HepG2 (cell line): ENCODE data around the gene KDM4D. TPM values are rescaled to one million over a fixed set of nuclear protein-coding genes. Genes with fewer than 3 reads are reported as not detected.

Source experiments
- ATAC-seq: fragments of 200-7000 bp; cut with Tn5 transposase; 3 replicates; pipeline ENCODE4 v1.9.1; 2020; ENCODE audit warnings: mild to moderate bottlenecking, moderate library complexity
- BruUV-seq: library from RNA; stranded (reverse); fragments of 400-500 nt; replicated peaks from 2 replicates; lab custom pipeline; 2021; lab: Mats Ljungman, UMichigan
- CTCF ChIA-PET: fragments of 300-600 bp; formaldehyde crosslinking; extraction: SDS; loops from one replicate; lab custom pipeline; 2021; ENCODE audit warnings: low total read pairs, inconsistent platforms, low intra/inter-chr PET ratio; lab: Yijun Ruan, JAX
- POLR2A ChIA-PET: fragments of 350-600 bp; sonication (Branson Sonifier 250); formaldehyde crosslinking; loops from one replicate; lab custom pipeline; 2020; ENCODE audit warnings: antibody characterized with exemption, inconsistent platforms; lab: Yijun Ruan, JAX
- DNase-seq: peaks from one replicate; pipeline ENCODE4 v3.0.0-alpha.2; 2015; ENCODE audit warnings: low spot score
- FAIRE-seq: peaks from 3 replicates; lab custom pipeline; 2011; peaks lifted over from hg19 to GRCh38; lab: Jason Lieb, UNC
- H2AFZ ChIP-seq: one replicate; pipeline ENCODE4 v1.6.1; 2011; ENCODE audit warnings: low read length, inconsistent platforms
- H3K27ac ChIP-seq: fragments of 300-600 bp; 3 replicates; pipeline ENCODE4 v1.8.0; 2011; ENCODE audit warnings: mixed run types, mild to moderate bottlenecking, mixed read lengths, low read length, inconsistent platforms; ENCODE audit not compliant: insufficient read depth; ENCODE audit errors: extremely low read length
- H3K27me3 ChIP-seq, 2 experiments: fragments of 200-600 bp in 1 of 2; 2 replicates in 1 of 2; 3 replicates in 1 of 2; pipeline versions ENCODE4 v1.6.0 to v1.8.0; 2011; ENCODE audit warnings: low read length in 2 of 2, mild to moderate bottlenecking in 2 of 2, moderate library complexity in 2 of 2, inconsistent platforms in 1 of 2; ENCODE audit not compliant: insufficient read depth in 2 of 2, control insufficient read depth in 1 of 2
- H3K36me3 ChIP-seq, 2 experiments: fragments of 200-600 bp in 1 of 2; replicated peaks in 1 of 2; 2 replicates in 1 of 2; 3 replicates in 1 of 2; pipeline versions ENCODE4 v1.5.1 to v1.8.0; 2011; ENCODE audit warnings: low read length in 2 of 2, inconsistent platforms in 1 of 2; ENCODE audit not compliant: insufficient read depth in 2 of 2, control insufficient read depth in 1 of 2
- H3K4me1 ChIP-seq: 2 replicates; pipeline ENCODE4 v1.5.1; 2012; ENCODE audit warnings: low read length, inconsistent platforms; ENCODE audit not compliant: insufficient read depth
- H3K4me2 ChIP-seq: 2 replicates; pipeline ENCODE4 v1.6.0; 2011; ENCODE audit warnings: low read depth, low read length, inconsistent platforms
- H3K4me3 ChIP-seq, 3 experiments: fragments of 200-600 bp in 1 of 3; sonication (generic), shearing (Covaris generic) in 1 of 3; replicated peaks in 1 of 3; 2 replicates each; pipeline ENCODE4 v1.5.1; 2011 to 2016; ENCODE audit warnings: low read length in 3 of 3, inconsistent platforms in 2 of 3, low read depth in 2 of 3, mild to moderate bottlenecking in 2 of 3, control low read depth in 1 of 3, mixed read lengths in 1 of 3; ENCODE audit not compliant: insufficient read depth in 1 of 3
- H3K79me2 ChIP-seq: one replicate; pipeline ENCODE4 v1.6.1; 2011; ENCODE audit warnings: low read length, inconsistent platforms; ENCODE audit not compliant: insufficient read depth
- H3K9ac ChIP-seq: 2 replicates; pipeline ENCODE4 v1.6.0; 2011; ENCODE audit warnings: mild to moderate bottlenecking, low read depth, low read length, inconsistent platforms; ENCODE audit not compliant: insufficient read depth
- H3K9me3 ChIP-seq: 2 replicates; pipeline ENCODE4 v1.5.1; 2012; ENCODE audit warnings: mild to moderate bottlenecking, low read length
- H4K20me1 ChIP-seq: 2 replicates; pipeline ENCODE4 v1.6.0; 2011; ENCODE audit warnings: inconsistent platforms, mild to moderate bottlenecking, low read length, moderate library complexity; ENCODE audit not compliant: insufficient read depth
- ARID2 ChIP-seq: sonication (generic); formaldehyde crosslinking; IDR thresholded peaks from 2 replicates; pipeline ENCODE4 v1.8.1; 2022; ENCODE audit warnings: mild to moderate bottlenecking, missing genetic modification reagents, borderline replicate concordance
- CCDC6 ChIP-seq: sonication (generic); formaldehyde crosslinking; IDR thresholded peaks from 2 replicates; pipeline ENCODE4 v1.8.1; 2022; ENCODE audit warnings: mild to moderate bottlenecking, missing genetic modification reagents, moderate library complexity
- ZNF674 ChIP-seq: sonication (generic); formaldehyde crosslinking; IDR thresholded peaks from 2 replicates; pipeline ENCODE4 v1.5.0; 2020; ENCODE audit warnings: low read depth, mild to moderate bottlenecking, missing genetic modification reagents
- ZNF788 ChIP-seq: sonication (generic); formaldehyde crosslinking; IDR thresholded peaks from 2 replicates; pipeline ENCODE4 v1.5.0; 2020; ENCODE audit warnings: mild to moderate bottlenecking, missing genetic modification reagents, borderline replicate concordance
- WGBS: methylation state at CpG from one replicate; pipeline ENCODE4 v1.1.6; 2017; ENCODE audit warnings: low lambda C conversion rate; 5-methylcytosine and 5-hydroxymethylcytosine counted together
- in situ Hi-C: cut with HindIII; loops from 2 replicates; pipeline ENCODE4 v1.10.0; 2017; ENCODE audit warnings: low pct_unique_long_range_greater_than_20kb; ENCODE audit not compliant: extremely low pct_ligation_motif_present
- intact Hi-C: fragments of 100-400 bp; cut with micrococcal nuclease; formaldehyde crosslinking; loops from one replicate; pipeline ENCODE4 v1.10.0; 2022; ENCODE audit not compliant: unreplicated experiment
- polyA plus RNA-seq, 8 experiments: library from polyadenylated mRNA; depleted of rRNA in 3 of 8; stranded (reverse) in 7 of 8; unstranded in 1 of 8; fragments of >200 nt; fragmentation: Illumina TruSeq in 4 of 8; extraction: Trizol in 4 of 8; gene quantifications; 2 replicates each; pipeline versions ENCODE4 v1.2.1 to v1.2.3, GENCODE V29; 2011 to 2016; ENCODE audit warnings: low read depth in 4 of 8, missing spikeins in 1 of 8, mixed read lengths in 1 of 8; ENCODE audit not compliant: insufficient read depth in 1 of 8
- total RNA-seq, 5 experiments: library from RNA; depleted of rRNA; stranded (reverse); fragments of >200 nt; fragmentation: Illumina TruSeq; extraction: Trizol; gene quantifications; 2 replicates each; pipeline ENCODE4 v1.2.3, GENCODE V29; 2016; ENCODE audit warnings: low read depth in 1 of 5

Gene KDM4D
- total and polyA plus RNA-seq, 2 of the 13 experiments (the other 11 are each of a cell fraction or from before 2014, with no cell fraction given): 0.96 to 1.3 TPM

- ATAC-seq: no peak; the same call in 2 of the 3 replicates
- DNase-seq: no peak
- Histone ChIP-seq H3K27ac (no peak overlapping the region), H2AFZ (no peak overlapping the region), H3K4me1 (no peaks in the 10 kb centered on the region), H3K36me3 (peaks cover 3 to 28% of the 10 kb centered on the region in 2 experiments; a peak in 3 of 5 replicates), H3K9ac (no peak overlapping the region), H3K79me2 (no peaks in the 10 kb centered on the region), H3K4me2 (no peak overlapping the region), H3K27me3 (no peaks in the 10 kb centered on the region), H3K9me3 (no peaks in the 10 kb centered on the region), H4K20me1 (no peaks in the 10 kb centered on the region), H3K4me3 (no peak overlapping the region)
- POLR2A ChIA-PET: no interaction called here
- no peak for FAIRE-seq
- in situ Hi-C loops: no loop called here
- CTCF ChIA-PET: no interaction called here
- intact Hi-C loops: no loop called here
- TF ChIP-seq CCDC6 (CRISPR knock-in tag): no peak
- no peak for TF ChIP-seq ARID2 (CRISPR knock-in tag)
- TF ChIP-seq ZNF674: no peak
- no TSS peak for BruUV-seq
- WGBS: 88% methylated on average over 2 of the region's 2 CpGs
These were observed 14.3 kb upstream of the KDM4D start for GRCh38 chr11:94959179-94959578.

GRCh38 chr11:94960488-94960887 is 13.0 kb upstream of the KDM4D start:
- Histone ChIP-seq H2AFZ (no peak overlapping the region), H3K27me3 (no peaks in the 10 kb centered on the region), H3K4me3 (no peak overlapping the region), H3K4me1 (no peaks in the 10 kb centered on the region), H3K36me3 (peaks cover 9 to 40% of the 10 kb centered on the region in 2 experiments; a peak in 4 of 5 replicates), H3K27ac (no peak overlapping the region), H3K4me2 (no peak overlapping the region), H3K9me3 (no peaks in the 10 kb centered on the region), H3K79me2 (no peaks in the 10 kb centered on the region), H3K9ac (no peak overlapping the region), H4K20me1 (no peaks in the 10 kb centered on the region)
- BruUV-seq: no TSS peak
- intact Hi-C loops: no loop called here
- POLR2A ChIA-PET: no interaction called here
- ATAC-seq: no peak
- in situ Hi-C loops: no loop called here
- WGBS: 97% methylated on average over 2 of the region's 2 CpGs
- CTCF ChIA-PET: no interaction called here
- TF ChIP-seq ZNF788 (CRISPR knock-in tag): no peak
- no peak for FAIRE-seq
- DNase-seq: no peak
